Colonic mucosa (tissue), 4 donors: Measurements from ENCODE around the gene TGM4. TPM values are rescaled to one million over a fixed set of nuclear protein-coding genes. Genes with fewer than 3 reads are reported as not detected.

Experiments
- DNase-seq: peaks from one replicate; pipeline ENCODE4 v3.0.0-alpha.2; 2020
- H3K27ac ChIP-seq: fragments of 200-600 bp; one replicate; pipeline ENCODE4 v1.8.0; 2021
- H3K27me3 ChIP-seq: fragments of 200-600 bp; one replicate; pipeline ENCODE4 v1.8.0; 2021
- H3K36me3 ChIP-seq: fragments of 200-600 bp; one replicate; pipeline ENCODE4 v1.8.0; 2021
- H3K4me1 ChIP-seq: fragments of 200-600 bp; one replicate; pipeline ENCODE4 v1.8.0; 2021; ENCODE audit warnings: mild to moderate bottlenecking
- H3K4me3 ChIP-seq: fragments of 200-600 bp; one replicate; pipeline ENCODE4 v1.8.0; 2021
- H3K9ac ChIP-seq, 2 donors: one replicate each; pipeline ENCODE4 v1.7.0; 2013; ENCODE audit warnings: control low read depth in 2 of 2, low read depth in 2 of 2, low read length in 2 of 2
- H3K9me3 ChIP-seq: fragments of 200-600 bp; one replicate; pipeline ENCODE4 v1.8.0; 2021
- CTCF ChIP-seq: fragments of 200-600 bp; IDR thresholded peaks from one replicate; pipeline ENCODE4 v1.8.0; 2022; ENCODE audit warnings: antibody characterized with exemption, mild to moderate bottlenecking
- intact Hi-C: fragments of 100-400 bp; cut with DNase I; formaldehyde crosslinking; loops from one replicate; pipeline ENCODE4 v1.14.1; 2022
- total RNA-seq, 2 donors: library from RNA; stranded (reverse); fragmentation: NEBNext Ultra II Directional in 1 of 2; extraction: Animal tissue kit (Norgen Biotek cat#: 25700) in 1 of 2; gene quantifications; one replicate each; pipeline ENCODE4 v1.2.1, GENCODE V29; 2021
- donor health status: healthy.
- donor health status: DM: no; HTN: no; CAD: no.
- donor health status: DM: no; HTN: no; CAD: no.

The TGM4 gene
- total RNA-seq, 2 donors from 2014 or later: not detected

- Histone ChIP-seq H3K27ac (no peak overlapping the region), H3K4me3 (no peak overlapping the region), H3K27me3 (no peaks in the 10 kb centered on the region), H3K36me3 (peaks cover 3% of the 10 kb centered on the region), H3K4me1 (no peaks in the 10 kb centered on the region), H3K9ac (no peak overlapping the region), H3K9me3 (no peaks in the 10 kb centered on the region)
- no peak for TF ChIP-seq CTCF
- intact Hi-C loops: no loop called here
- no peak for DNase-seq
Observed at GRCh38 chr3:44923632-44924456, 49.4 kb downstream of the TGM4 start.

- Histone ChIP-seq H3K9me3 (no peaks in the 10 kb centered on the region), H3K4me3 (no peak overlapping the region), H3K4me1 (no peaks in the 10 kb centered on the region), H3K36me3 (peaks cover 7% of the 10 kb centered on the region), H3K27me3 (no peaks in the 10 kb centered on the region), H3K9ac (no peak overlapping the region), H3K27ac (no peak overlapping the region)
- intact Hi-C loops: no loop called here
- no peak for DNase-seq
- no peak for TF ChIP-seq CTCF
Observed at GRCh38 chr3:44924457-44925084, 50.2 kb downstream of the TGM4 start.

DNA sequence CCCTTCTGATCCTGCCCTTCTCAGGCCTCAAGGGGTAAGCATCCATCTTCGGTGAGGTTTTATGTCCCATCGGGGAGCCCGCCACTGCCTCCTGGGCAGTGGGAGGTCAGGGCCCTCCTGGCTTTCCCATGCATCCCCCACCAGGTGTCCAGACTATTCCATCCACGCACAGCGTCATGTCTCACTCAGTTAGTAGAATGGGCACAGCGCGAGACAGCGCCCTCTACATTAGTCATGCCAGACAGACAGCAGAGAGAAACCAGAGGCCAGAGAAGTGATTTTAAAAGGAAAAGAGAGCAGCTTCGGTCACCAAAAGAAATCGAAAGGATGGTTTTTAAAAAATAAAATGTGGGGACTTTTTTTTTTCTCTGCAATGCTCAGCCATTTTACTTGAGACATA, 51.8 kb downstream of the TGM4 start:
- no peak for DNase-seq
- no peaks in the 10 kb centered on the region for H3K27me3 ChIP-seq
- no peak overlapping the region for H3K27ac ChIP-seq
- H3K9me3 ChIP-seq: no peaks in the 10 kb centered on the region
- no peak overlapping the region for H3K9ac ChIP-seq
- no peak overlapping the region for H3K4me3 ChIP-seq
- peaks cover 7% of the 10 kb centered on the region for H3K36me3 ChIP-seq
- intact Hi-C loops: no loop called here
- no peaks in the 10 kb centered on the region for H3K4me1 ChIP-seq
- TF ChIP-seq CTCF: no peak

DNA sequence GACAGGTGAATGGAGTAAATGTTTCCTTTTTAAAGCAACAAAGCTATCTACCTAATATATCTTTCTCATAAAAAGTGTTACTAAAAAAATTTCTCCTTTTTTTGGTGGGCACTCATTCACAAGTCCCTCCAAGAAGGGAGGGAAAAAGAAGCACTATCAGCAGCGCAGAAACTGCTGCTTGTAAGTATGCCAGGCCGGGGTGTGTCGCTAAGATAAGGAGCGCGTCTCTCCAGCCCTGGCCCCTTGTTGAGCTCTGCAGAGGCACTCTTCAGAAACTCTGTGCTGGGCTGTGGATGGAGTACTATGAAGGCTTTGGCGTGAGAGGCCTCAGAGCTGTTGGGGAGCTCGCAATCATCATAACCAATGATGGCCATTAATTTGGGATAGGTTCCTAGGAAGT, 52.5 kb downstream of the TGM4 start:
- no peak for DNase-seq
- Histone ChIP-seq H3K9ac (no peak overlapping the region), H3K36me3 (peaks cover 7% of the 10 kb centered on the region), H3K9me3 (no peaks in the 10 kb centered on the region), H3K4me1 (no peaks in the 10 kb centered on the region), H3K27ac (no peak overlapping the region), H3K27me3 (no peaks in the 10 kb centered on the region), H3K4me3 (no peak overlapping the region)
- intact Hi-C loops: no loop called here
- TF ChIP-seq CTCF: no peak

DNA sequence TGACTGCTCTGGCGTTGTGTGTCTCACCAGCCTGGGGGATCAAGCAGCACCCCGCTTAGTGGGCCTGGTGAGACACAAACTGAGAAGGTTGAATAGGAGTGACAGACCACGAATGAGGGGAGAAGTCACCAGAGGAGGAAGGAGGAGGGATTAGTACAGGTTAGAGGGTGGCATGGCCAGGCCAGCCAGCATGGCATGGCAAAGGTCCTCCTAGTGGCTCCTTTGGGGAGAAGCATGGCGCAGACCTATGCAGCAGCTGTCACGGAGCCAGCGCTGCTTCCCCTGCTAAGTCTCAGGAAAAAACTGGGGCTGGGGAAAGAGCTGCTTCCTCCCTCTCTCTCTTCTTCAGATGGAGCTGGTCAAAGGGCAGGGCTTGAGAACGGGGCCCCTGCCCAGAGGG, 53.0 kb downstream of the TGM4 start:
- Histone ChIP-seq H3K9me3 (no peaks in the 10 kb centered on the region), H3K27me3 (no peaks in the 10 kb centered on the region), H3K27ac (no peak overlapping the region), H3K4me1 (no peaks in the 10 kb centered on the region), H3K9ac (no peak overlapping the region), H3K36me3 (peaks cover 7% of the 10 kb centered on the region), H3K4me3 (no peak overlapping the region)
- DNase-seq: no peak
- no peak for TF ChIP-seq CTCF
- intact Hi-C loops: no loop called here
